Measurements from ENCODE around the gene CCDC86. TPM values are rescaled to one million over a fixed set of nuclear protein-coding genes. Genes with fewer than 3 reads are reported as not detected.

CCDC86 gene
- total and polyA plus RNA-seq, 10 of the 15 experiments (the other 5 are each of a cell fraction or from before 2014, with no cell fraction given), result 2.0 to 87.2 (median 38.7) TPM

GRCh38 chr11:60838132-60838531, 3.8 kb upstream of the CCDC86 start:
- no peak overlapping the region for H3K4me2 ChIP-seq (ENCODE audit: control insufficient read depth, insufficient read depth)
- no peak overlapping the region for H2AFZ ChIP-seq (ENCODE audit: control insufficient read depth, low read depth, low read length)
- ChIA-PET SMC1A (ENCODE audit: uncharacterized antibody, unreplicated experiment) (interaction anchor here (1.4 kb wide), 1 partner anchor 62 kb away, joined by 4 read pairs; no protein-coding TSS in a partner anchor), CTCF (no interaction called here), RAD21 (ENCODE audit: unreplicated experiment) (interaction anchor here (0.8 to 1.2 kb wide), 2 partner anchors 49 to 349 kb away, joined by 3 to 5 read pairs; no protein-coding TSS in a partner anchor), POLR2A (no interaction called here)
- no peak overlapping the region for H3K9ac ChIP-seq (ENCODE audit: control insufficient read depth, insufficient read depth, low read length)
- H3K36me3 ChIP-seq (ENCODE audit: control insufficient read depth in 2 of 2, insufficient read depth in 2 of 2, low read length in 1 of 2), result no peaks in the 10 kb centered on the region
- peaks cover 4% of the 10 kb centered on the region for H3K4me1 ChIP-seq (ENCODE audit: control insufficient read depth, insufficient read depth, low read length)
- TF ChIP-seq, protein P1, sequence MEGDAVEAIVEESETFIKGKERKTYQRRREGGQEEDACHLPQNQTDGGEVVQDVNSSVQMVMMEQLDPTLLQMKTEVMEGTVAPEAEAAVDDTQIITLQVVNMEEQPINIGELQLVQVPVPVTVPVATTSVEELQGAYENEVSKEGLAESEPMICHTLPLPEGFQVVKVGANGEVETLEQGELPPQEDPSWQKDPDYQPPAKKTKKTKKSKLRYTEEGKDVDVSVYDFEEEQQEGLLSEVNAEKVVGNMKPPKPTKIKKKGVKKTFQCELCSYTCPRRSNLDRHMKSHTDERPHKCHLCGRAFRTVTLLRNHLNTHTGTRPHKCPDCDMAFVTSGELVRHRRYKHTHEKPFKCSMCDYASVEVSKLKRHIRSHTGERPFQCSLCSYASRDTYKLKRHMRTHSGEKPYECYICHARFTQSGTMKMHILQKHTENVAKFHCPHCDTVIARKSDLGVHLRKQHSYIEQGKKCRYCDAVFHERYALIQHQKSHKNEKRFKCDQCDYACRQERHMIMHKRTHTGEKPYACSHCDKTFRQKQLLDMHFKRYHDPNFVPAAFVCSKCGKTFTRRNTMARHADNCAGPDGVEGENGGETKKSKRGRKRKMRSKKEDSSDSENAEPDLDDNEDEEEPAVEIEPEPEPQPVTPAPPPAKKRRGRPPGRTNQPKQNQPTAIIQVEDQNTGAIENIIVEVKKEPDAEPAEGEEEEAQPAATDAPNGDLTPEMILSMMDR (IDR thresholded peaks at IDR 0.05 in 2 of 3, conservative IDR thresholded peaks at IDR 0.05 in 1 of 3; ENCODE audit: control insufficient read depth in 2 of 3, extremely low read depth in 1 of 3, insufficient read depth in 1 of 3, low read depth in 3 of 3, low read length in 3 of 3), result 0 out of 6 replicates have a peak, but pooled peaks of 1 of the 3 experiments have one; percentile 9
- TF ChIP-seq EZH2 (IDR thresholded peaks at IDR 0.05; ENCODE audit: borderline replicate concordance, control insufficient read depth, low read depth, low read length) (no peak), MYC (IDR thresholded peaks at IDR 0.05; ENCODE audit: insufficient read depth, insufficient read length, insufficient replicate concordance, low read length, severe bottlenecking) (no peak)
- in situ Hi-C loops (cut with MboI), result loop anchor here (5.0 kb wide), 2 partner anchors 59 to 344 kb away; no protein-coding TSS in a partner anchor
- DNase-seq (ENCODE audit: low read depth, low spot score) (no peak), ATAC-seq (no peak), FAIRE-seq (no peak)
- H3K79me2 ChIP-seq (ENCODE audit: control insufficient read depth, insufficient read depth, low read length), result peaks cover 19% of the 10 kb centered on the region
- H3K9me3 ChIP-seq (replicated peaks; ENCODE audit: control insufficient read depth, insufficient read depth, low read length), result no peaks in the 10 kb centered on the region
- H3K27me3 ChIP-seq (replicated peaks in 1 of 2; ENCODE audit: control insufficient read depth in 2 of 2, insufficient read depth in 2 of 2, low read length in 1 of 2), result no peaks in the 10 kb centered on the region
- no peaks in the 10 kb centered on the region for H4K20me1 ChIP-seq (ENCODE audit: control insufficient read depth, insufficient read depth)
- 50% methylated on average over 7 of the region's 7 CpGs for WGBS (ENCODE audit: insufficient coverage, insufficient replicate concordance, low lambda C conversion rate, missing lambda C conversion rate)
- no TSS peak for BruUV-seq (replicated peaks)
- no peak overlapping the region for H3K27ac ChIP-seq (ENCODE audit: control insufficient read depth, insufficient read depth)
- intact Hi-C loops (cut with micrococcal nuclease; ENCODE audit: unreplicated experiment), result no loop called here
- no peak overlapping the region for H3K4me3 ChIP-seq

Data from GM12878 (cell line).